HEK293 (cell line): ENCODE results near the gene SNRPD2.
A peak's percentile ranks its signal among the peaks of the same experiment; 100 is the strongest.

Experiments used
- GFI1B ChIP-seq: fragments of 450-650 bp; formaldehyde crosslinking; IDR thresholded peaks from 2 replicates; pipeline ENCODE4 v1.5.1; 2016; ENCODE audit warnings: missing biosample characterization, missing genetic modification characterization
- GLIS2 ChIP-seq: fragments of 450-650 bp; formaldehyde crosslinking; IDR thresholded peaks from 2 replicates; pipeline ENCODE4 v1.5.1; 2016; ENCODE audit warnings: missing biosample characterization, missing genetic modification characterization
- IKZF3 ChIP-seq: fragments of 450-650 bp; IDR thresholded peaks from 2 replicates; pipeline ENCODE4 v1.5.0; 2018; ENCODE audit warnings: missing biosample characterization, mild to moderate bottlenecking, missing genetic modification characterization, moderate library complexity
- PRDM1 ChIP-seq: fragments of 450-650 bp; formaldehyde crosslinking; IDR thresholded peaks from 2 replicates; pipeline ENCODE4; 2016; ENCODE audit warnings: missing biosample characterization, missing genetic modification characterization
- SCRT1 ChIP-seq: fragments of 450-650 bp; formaldehyde crosslinking; IDR thresholded peaks from 2 replicates; pipeline ENCODE4 v1.5.1; 2016; ENCODE audit warnings: missing biosample characterization, missing genetic modification characterization, borderline replicate concordance
- SETDB1 ChIP-seq: IDR thresholded peaks from one replicate; pipeline ENCODE4 v1.6.1; 2017; ENCODE audit warnings: mild to moderate bottlenecking, low read length, moderate library complexity, mixed read lengths; ENCODE audit not compliant: insufficient read length
- SP3 ChIP-seq: fragments of 450-650 bp; formaldehyde crosslinking; IDR thresholded peaks from 2 replicates; pipeline ENCODE4 v1.5.1; 2016; ENCODE audit warnings: missing biosample characterization, missing genetic modification characterization
- TRIM28 ChIP-seq: IDR thresholded peaks from 2 replicates; pipeline ENCODE4 v1.6.1; 2011; ENCODE audit warnings: low read length, control low read depth, borderline replicate concordance
- ZBTB17 ChIP-seq: fragments of 450-650 bp; formaldehyde crosslinking; IDR thresholded peaks from 2 replicates; pipeline ENCODE4 v1.5.1; 2016; ENCODE audit warnings: missing biosample characterization, missing genetic modification characterization
- ZNF112 ChIP-seq: fragments of 450-650 bp; formaldehyde crosslinking; IDR thresholded peaks from 2 replicates; pipeline ENCODE4 v1.5.0; 2017; ENCODE audit warnings: missing biosample characterization, missing genetic modification characterization
- ZNF146 ChIP-seq: fragments of 450-650 bp; formaldehyde crosslinking; IDR thresholded peaks from 2 replicates; pipeline ENCODE4 v1.5.1; 2016; ENCODE audit warnings: missing biosample characterization, missing genetic modification characterization
- ZNF174 ChIP-seq: fragments of 450-650 bp; formaldehyde crosslinking; IDR thresholded peaks from 2 replicates; pipeline ENCODE4 v1.5.0; 2017; ENCODE audit warnings: missing biosample characterization, mild to moderate bottlenecking, missing genetic modification characterization
- ZNF24 ChIP-seq: fragments of 450-650 bp; formaldehyde crosslinking; IDR thresholded peaks from 2 replicates; pipeline ENCODE4 v1.5.1; 2016; ENCODE audit warnings: missing biosample characterization, missing genetic modification characterization
- ZNF274 ChIP-seq, 2 experiments: fragments of 200-500 bp in 1 of 2; fragments of 450-650 bp in 1 of 2; sonication (Bioruptor generic) in 1 of 2; formaldehyde crosslinking in 1 of 2; IDR thresholded peaks; 2 replicates each; pipeline versions ENCODE4 v1.5.1 to v1.6.1; 2014 to 2016; ENCODE audit warnings: borderline replicate concordance in 1 of 2, inconsistent platforms in 1 of 2, low read length in 1 of 2, missing biosample characterization in 1 of 2, missing genetic modification characterization in 1 of 2
- ZNF324 ChIP-seq: fragments of 450-650 bp; formaldehyde crosslinking; IDR thresholded peaks from 2 replicates; pipeline ENCODE4 v1.5.1; 2016; ENCODE audit warnings: missing biosample characterization, missing genetic modification characterization
- ZNF341 ChIP-seq: fragments of 450-650 bp; formaldehyde crosslinking; IDR thresholded peaks from 2 replicates; pipeline ENCODE4; 2016; ENCODE audit warnings: low read depth, missing biosample characterization, missing genetic modification characterization
- ZNF394 ChIP-seq: fragments of 450-650 bp; formaldehyde crosslinking; IDR thresholded peaks from 2 replicates; pipeline ENCODE4 v1.5.1; 2016; ENCODE audit warnings: missing biosample characterization, missing genetic modification characterization, mild to moderate bottlenecking, moderate library complexity, borderline replicate concordance
- ZNF426 ChIP-seq: fragments of 450-650 bp; formaldehyde crosslinking; IDR thresholded peaks from 2 replicates; pipeline ENCODE4 v1.5.1; 2017; ENCODE audit warnings: missing biosample characterization, missing genetic modification characterization, mild to moderate bottlenecking, inconsistent platforms, moderate library complexity
- ZNF433 ChIP-seq: fragments of 450-650 bp; formaldehyde crosslinking; IDR thresholded peaks from 2 replicates; pipeline ENCODE4 v1.5.1; 2016; ENCODE audit warnings: missing biosample characterization, missing genetic modification characterization, low read depth
- ZNF501 ChIP-seq: fragments of 450-650 bp; formaldehyde crosslinking; IDR thresholded peaks from 2 replicates; pipeline ENCODE4 v1.5.1; 2016; ENCODE audit warnings: missing biosample characterization, missing genetic modification characterization
- ZNF510 ChIP-seq: fragments of 450-650 bp; formaldehyde crosslinking; IDR thresholded peaks from 2 replicates; pipeline ENCODE4 v1.5.1; 2018; ENCODE audit warnings: mild to moderate bottlenecking, missing genetic modification characterization, missing biosample characterization; ENCODE audit not compliant: insufficient replicate concordance
- ZNF621 ChIP-seq: fragments of 450-650 bp; formaldehyde crosslinking; IDR thresholded peaks from 2 replicates; pipeline ENCODE4 v1.5.1; 2017; ENCODE audit warnings: missing biosample characterization, missing genetic modification characterization
- ZNF658 ChIP-seq: fragments of 450-650 bp; formaldehyde crosslinking; IDR thresholded peaks from 2 replicates; pipeline ENCODE4; 2016; ENCODE audit warnings: missing biosample characterization, missing genetic modification characterization
- ZNF664 ChIP-seq: fragments of 450-650 bp; formaldehyde crosslinking; IDR thresholded peaks from 2 replicates; pipeline ENCODE4 v1.5.1; 2016; ENCODE audit warnings: missing biosample characterization, missing genetic modification characterization
- ZNF701 ChIP-seq: fragments of 450-650 bp; formaldehyde crosslinking; IDR thresholded peaks from 2 replicates; pipeline ENCODE4 v1.5.1; 2016; ENCODE audit warnings: missing biosample characterization, missing genetic modification characterization
- ZNF776 ChIP-seq: fragments of 450-650 bp; formaldehyde crosslinking; IDR thresholded peaks from 2 replicates; pipeline ENCODE4 v1.5.0; 2017; ENCODE audit warnings: missing biosample characterization, missing genetic modification characterization, borderline replicate concordance
- ZNF785 ChIP-seq: fragments of 450-650 bp; formaldehyde crosslinking; IDR thresholded peaks from 2 replicates; pipeline ENCODE4 v1.5.1; 2016; ENCODE audit warnings: missing biosample characterization, missing genetic modification characterization
- TF ChIP-seq, protein P1 (sequence below): fragments of 450-650 bp; formaldehyde crosslinking; IDR thresholded peaks from 2 replicates; pipeline ENCODE4 v1.5.1; 2016; ENCODE audit warnings: missing biosample characterization, missing genetic modification characterization
- TF ChIP-seq, protein P2 (sequence below): fragments of 450-650 bp; formaldehyde crosslinking; IDR thresholded peaks from 2 replicates; pipeline ENCODE4 v1.5.1; 2016; ENCODE audit warnings: missing biosample characterization, missing genetic modification characterization
- TF ChIP-seq, protein P3 (sequence below): fragments of 450-650 bp; formaldehyde crosslinking; IDR thresholded peaks from 2 replicates; pipeline ENCODE4 v1.5.1; 2016; ENCODE audit warnings: missing biosample characterization, missing genetic modification characterization
- TF ChIP-seq, protein P4 (sequence below): fragments of 450-650 bp; formaldehyde crosslinking; IDR thresholded peaks from 2 replicates; pipeline ENCODE4 v1.5.1; 2017; ENCODE audit warnings: missing biosample characterization, missing genetic modification characterization
- TF ChIP-seq, protein P5 (sequence below): fragments of 450-650 bp; formaldehyde crosslinking; IDR thresholded peaks from 2 replicates; pipeline ENCODE4 v1.5.1; 2017; ENCODE audit warnings: missing biosample characterization, missing genetic modification characterization

SNRPD2 gene

DNA sequence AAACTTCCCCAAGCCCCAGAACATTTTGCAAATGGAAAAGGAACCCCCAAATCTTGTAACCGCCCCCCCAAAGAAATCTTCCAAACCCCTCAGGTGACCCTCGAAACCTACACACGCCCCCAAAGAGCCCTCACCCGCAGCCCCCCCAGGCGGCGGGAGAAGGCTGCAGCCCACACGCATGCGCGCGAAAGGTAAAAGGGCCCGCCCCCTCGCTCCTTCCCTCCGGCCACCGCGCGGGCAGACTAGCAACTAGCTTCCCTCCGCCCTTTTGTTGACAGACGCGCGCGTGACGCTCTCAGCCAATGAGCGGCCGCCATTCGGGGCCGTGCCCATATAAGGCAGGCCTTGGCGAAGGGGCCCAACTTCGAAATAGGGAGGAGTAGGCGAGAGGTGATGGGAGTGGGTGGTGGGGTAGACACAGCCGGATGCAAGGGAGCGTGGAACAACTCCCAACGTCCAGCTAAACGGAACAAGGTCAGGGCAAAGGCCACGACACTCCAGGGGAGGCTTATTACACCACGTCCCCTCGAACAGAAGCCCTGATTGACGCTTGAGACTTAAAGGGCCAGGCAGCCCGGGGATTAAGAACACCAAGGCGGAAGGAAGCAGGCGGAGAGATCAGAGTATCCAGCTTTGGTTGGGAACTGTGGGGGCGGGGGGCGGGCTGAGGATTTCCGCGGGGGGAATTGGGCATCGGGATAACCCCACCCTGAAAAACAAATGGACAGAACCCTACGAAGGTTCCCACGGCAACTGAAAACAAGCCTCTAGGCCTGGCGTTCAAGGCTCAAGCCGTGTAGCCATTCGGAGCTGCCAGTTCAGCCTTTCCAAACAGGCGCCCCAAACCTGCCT lies 25.6 kb upstream of the SNRPD2 start (continued):
- TF ChIP-seq, protein P1, sequence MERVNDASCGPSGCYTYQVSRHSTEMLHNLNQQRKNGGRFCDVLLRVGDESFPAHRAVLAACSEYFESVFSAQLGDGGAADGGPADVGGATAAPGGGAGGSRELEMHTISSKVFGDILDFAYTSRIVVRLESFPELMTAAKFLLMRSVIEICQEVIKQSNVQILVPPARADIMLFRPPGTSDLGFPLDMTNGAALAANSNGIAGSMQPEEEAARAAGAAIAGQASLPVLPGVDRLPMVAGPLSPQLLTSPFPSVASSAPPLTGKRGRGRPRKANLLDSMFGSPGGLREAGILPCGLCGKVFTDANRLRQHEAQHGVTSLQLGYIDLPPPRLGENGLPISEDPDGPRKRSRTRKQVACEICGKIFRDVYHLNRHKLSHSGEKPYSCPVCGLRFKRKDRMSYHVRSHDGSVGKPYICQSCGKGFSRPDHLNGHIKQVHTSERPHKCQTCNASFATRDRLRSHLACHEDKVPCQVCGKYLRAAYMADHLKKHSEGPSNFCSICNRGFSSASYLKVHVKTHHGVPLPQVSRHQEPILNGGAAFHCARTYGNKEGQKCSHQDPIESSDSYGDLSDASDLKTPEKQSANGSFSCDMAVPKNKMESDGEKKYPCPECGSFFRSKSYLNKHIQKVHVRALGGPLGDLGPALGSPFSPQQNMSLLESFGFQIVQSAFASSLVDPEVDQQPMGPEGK (tag by site-specific recombination), result peak; percentile 91
- TF ChIP-seq, protein P2, sequence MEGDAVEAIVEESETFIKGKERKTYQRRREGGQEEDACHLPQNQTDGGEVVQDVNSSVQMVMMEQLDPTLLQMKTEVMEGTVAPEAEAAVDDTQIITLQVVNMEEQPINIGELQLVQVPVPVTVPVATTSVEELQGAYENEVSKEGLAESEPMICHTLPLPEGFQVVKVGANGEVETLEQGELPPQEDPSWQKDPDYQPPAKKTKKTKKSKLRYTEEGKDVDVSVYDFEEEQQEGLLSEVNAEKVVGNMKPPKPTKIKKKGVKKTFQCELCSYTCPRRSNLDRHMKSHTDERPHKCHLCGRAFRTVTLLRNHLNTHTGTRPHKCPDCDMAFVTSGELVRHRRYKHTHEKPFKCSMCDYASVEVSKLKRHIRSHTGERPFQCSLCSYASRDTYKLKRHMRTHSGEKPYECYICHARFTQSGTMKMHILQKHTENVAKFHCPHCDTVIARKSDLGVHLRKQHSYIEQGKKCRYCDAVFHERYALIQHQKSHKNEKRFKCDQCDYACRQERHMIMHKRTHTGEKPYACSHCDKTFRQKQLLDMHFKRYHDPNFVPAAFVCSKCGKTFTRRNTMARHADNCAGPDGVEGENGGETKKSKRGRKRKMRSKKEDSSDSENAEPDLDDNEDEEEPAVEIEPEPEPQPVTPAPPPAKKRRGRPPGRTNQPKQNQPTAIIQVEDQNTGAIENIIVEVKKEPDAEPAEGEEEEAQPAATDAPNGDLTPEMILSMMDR (tag by site-specific recombination), result peak; percentile 81
- TF ChIP-seq ZBTB17 (tag by site-specific recombination) (peak; percentile 90), SETDB1 (no peak), ZNF324 (no peak), GLIS2 (tag by site-specific recombination) (peak; percentile 78), TRIM28 (no peak), ZNF501 (tag by site-specific recombination) (peak; percentile 29; the same call in 1 of the 2 replicates), ZNF112 (tag by site-specific recombination) (no peak), ZNF658 (tag by site-specific recombination) (no peak), ZNF426 (tag by site-specific recombination) (no peak), ZNF664 (no peak), ZNF776 (tag by site-specific recombination) (no peak), ZNF341 (tag by site-specific recombination) (peak; percentile 78), ZNF174 (tag by site-specific recombination) (no peak), PRDM1 (tag by site-specific recombination) (no peak), IKZF3 (tag by site-specific recombination) (no peak), ZNF433 (tag by site-specific recombination) (no peak), ZNF394 (tag by site-specific recombination) (peak; percentile 37; the same call in 1 of the 2 replicates), SCRT1 (tag by site-specific recombination) (no peak), ZNF274 (IDR thresholded peaks at IDR 0.05; ENCODE audit: low read length) (no peak), ZNF274 (tag by site-specific recombination; IDR thresholded peaks at IDR 0.05; ENCODE audit: borderline replicate concordance) (no peak), ZNF24 (tag by site-specific recombination) (no peak), ZNF621 (tag by site-specific recombination) (no peak), ZNF146 (tag by site-specific recombination) (no peak), ZNF701 (tag by site-specific recombination) (no peak), ZNF785 (tag by site-specific recombination) (no peak), SP3 (tag by site-specific recombination) (peak; percentile 89), GFI1B (tag by site-specific recombination) (no peak; the same call in 1 of the 2 replicates), ZNF510 (tag by site-specific recombination) (no peak)
- TF ChIP-seq, protein P3, sequence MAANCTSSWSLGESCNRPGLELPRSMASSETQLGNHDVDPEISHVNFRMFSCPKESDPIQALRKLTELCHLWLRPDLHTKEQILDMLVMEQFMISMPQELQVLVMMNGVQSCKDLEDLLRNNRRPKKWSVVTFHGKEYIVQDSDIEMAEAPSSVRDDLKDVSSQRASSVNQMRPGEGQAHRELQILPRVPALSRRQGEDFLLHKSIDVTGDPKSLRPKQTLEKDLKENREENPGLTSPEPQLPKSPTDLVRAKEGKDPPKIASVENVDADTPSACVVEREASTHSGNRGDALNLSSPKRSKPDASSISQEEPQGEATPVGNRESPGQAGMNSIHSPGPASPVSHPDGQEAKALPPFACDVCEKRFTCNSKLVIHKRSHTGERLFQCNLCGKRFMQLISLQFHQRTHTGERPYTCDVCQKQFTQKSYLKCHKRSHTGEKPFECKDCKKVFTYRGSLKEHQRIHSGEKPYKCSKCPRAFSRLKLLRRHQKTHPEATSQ (tag by site-specific recombination), result no peak
- TF ChIP-seq, protein P4, sequence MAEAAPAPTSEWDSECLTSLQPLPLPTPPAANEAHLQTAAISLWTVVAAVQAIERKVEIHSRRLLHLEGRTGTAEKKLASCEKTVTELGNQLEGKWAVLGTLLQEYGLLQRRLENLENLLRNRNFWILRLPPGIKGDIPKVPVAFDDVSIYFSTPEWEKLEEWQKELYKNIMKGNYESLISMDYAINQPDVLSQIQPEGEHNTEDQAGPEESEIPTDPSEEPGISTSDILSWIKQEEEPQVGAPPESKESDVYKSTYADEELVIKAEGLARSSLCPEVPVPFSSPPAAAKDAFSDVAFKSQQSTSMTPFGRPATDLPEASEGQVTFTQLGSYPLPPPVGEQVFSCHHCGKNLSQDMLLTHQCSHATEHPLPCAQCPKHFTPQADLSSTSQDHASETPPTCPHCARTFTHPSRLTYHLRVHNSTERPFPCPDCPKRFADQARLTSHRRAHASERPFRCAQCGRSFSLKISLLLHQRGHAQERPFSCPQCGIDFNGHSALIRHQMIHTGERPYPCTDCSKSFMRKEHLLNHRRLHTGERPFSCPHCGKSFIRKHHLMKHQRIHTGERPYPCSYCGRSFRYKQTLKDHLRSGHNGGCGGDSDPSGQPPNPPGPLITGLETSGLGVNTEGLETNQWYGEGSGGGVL (tag by site-specific recombination), result peak; percentile 79
- TF ChIP-seq, protein P5, sequence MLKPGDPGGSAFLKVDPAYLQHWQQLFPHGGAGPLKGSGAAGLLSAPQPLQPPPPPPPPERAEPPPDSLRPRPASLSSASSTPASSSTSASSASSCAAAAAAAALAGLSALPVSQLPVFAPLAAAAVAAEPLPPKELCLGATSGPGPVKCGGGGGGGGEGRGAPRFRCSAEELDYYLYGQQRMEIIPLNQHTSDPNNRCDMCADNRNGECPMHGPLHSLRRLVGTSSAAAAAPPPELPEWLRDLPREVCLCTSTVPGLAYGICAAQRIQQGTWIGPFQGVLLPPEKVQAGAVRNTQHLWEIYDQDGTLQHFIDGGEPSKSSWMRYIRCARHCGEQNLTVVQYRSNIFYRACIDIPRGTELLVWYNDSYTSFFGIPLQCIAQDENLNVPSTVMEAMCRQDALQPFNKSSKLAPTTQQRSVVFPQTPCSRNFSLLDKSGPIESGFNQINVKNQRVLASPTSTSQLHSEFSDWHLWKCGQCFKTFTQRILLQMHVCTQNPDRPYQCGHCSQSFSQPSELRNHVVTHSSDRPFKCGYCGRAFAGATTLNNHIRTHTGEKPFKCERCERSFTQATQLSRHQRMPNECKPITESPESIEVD (tag by site-specific recombination), result no peak
